Mammary epithelial cell (primary cell): ENCODE data around the gene CELA2B.

Source experiments
- CTCF ChIP-seq, 2 donors: IDR thresholded peaks in 1 of 2; conservative IDR thresholded peaks in 1 of 2; 2 replicates each; pipeline ENCODE4 v1.5.1; 2011 to 2012; ENCODE audit warnings: inconsistent platforms in 2 of 2, low read length in 2 of 2, mild to moderate bottlenecking in 2 of 2, control low read depth in 1 of 2, low read depth in 1 of 2; ENCODE audit not compliant: insufficient read depth in 1 of 2; ENCODE audit errors: extremely low read depth in 1 of 2
- EZH2 ChIP-seq: IDR thresholded peaks from 2 replicates; pipeline ENCODE4 v1.6.1; 2012; ENCODE audit warnings: low read length, inconsistent platforms, borderline replicate concordance

- TF ChIP-seq EZH2, result no peak
- no peak for TF ChIP-seq CTCF (conservative IDR thresholded peaks at IDR 0.05 in 1 of 2, IDR thresholded peaks at IDR 0.05 in 1 of 2; ENCODE audit: extremely low read depth in 1 of 2, insufficient read depth in 1 of 2, low read depth in 1 of 2, low read length in 2 of 2)
These were observed 35.5 kb upstream of the CELA2B start for GRCh38 chr1:15440357-15440756.
